ENCODE data around the gene ZNF804B. TPM values are rescaled to one million over a fixed set of nuclear protein-coding genes. Genes with fewer than 3 reads are reported as not detected.

ZNF804B gene
- total and polyA plus RNA-seq, 9 of the 15 experiments (the other 6 are each of a cell fraction or from before 2014, with no cell fraction given), result 0.04 to 0.22 (median 0.09) TPM; not detected in 6

DNA sequence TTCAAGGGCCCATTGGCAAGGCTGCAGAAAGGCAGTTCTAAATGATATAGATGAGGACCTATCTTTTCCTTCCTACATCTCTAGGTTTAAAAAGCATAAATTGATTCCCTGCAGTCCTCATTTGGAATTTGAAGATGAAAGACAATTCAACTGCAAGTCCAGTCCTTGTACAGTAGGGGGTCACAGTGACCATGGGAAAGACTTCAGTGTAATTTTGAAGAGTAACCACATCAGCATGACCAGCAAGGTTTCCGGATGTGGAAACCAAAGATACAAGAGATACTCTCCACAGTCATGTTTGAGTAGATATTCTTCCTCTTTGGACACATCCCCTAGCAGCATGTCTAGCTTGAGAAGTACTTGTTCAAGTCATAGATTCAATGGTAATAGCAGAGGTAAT is 575.3 kb downstream of the ZNF804B start (continued):
- TF ChIP-seq, protein P1, sequence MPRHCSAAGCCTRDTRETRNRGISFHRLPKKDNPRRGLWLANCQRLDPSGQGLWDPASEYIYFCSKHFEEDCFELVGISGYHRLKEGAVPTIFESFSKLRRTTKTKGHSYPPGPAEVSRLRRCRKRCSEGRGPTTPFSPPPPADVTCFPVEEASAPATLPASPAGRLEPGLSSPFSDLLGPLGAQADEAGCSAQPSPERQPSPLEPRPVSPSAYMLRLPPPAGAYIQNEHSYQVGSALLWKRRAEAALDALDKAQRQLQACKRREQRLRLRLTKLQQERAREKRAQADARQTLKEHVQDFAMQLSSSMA (CRISPR knock-in tag; IDR thresholded peaks at IDR 0.05), result no peak
- TF ChIP-seq NFE2L1 (tag; IDR thresholded peaks at IDR 0.05; ENCODE audit: borderline replicate concordance, low read depth) (no peak), FOS (IDR thresholded peaks at IDR 0.05; ENCODE audit: extremely low read depth, insufficient read length) (no peak), RNF2 (IDR thresholded peaks at IDR 0.05) (no peak), MEIS2 (IDR thresholded peaks at IDR 0.05; ENCODE audit: partially characterized antibody) (no peak), RFX7 (CRISPR knock-in tag; IDR thresholded peaks at IDR 0.05) (no peak), EP400 (IDR thresholded peaks at IDR 0.05) (no peak), ZNF224 (CRISPR knock-in tag; IDR thresholded peaks at IDR 0.05) (no peak)
- TF ChIP-seq, protein P2, sequence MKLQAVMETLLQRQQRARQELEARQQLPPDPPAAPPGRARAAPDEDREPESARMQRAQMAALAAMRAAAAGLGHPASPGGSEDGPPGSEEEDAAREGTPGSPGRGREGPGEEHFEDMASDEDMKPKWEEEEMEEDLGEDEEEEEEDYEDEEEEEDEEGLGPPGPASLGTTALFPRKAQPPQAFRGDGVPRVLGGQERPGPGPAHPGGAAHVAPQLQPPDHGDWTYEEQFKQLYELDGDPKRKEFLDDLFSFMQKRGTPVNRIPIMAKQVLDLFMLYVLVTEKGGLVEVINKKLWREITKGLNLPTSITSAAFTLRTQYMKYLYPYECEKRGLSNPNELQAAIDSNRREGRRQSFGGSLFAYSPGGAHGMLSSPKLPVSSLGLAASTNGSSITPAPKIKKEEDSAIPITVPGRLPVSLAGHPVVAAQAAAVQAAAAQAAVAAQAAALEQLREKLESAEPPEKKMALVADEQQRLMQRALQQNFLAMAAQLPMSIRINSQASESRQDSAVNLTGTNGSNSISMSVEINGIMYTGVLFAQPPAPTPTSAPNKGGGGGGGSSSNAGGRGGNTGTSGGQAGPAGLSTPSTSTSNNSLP (IDR thresholded peaks at IDR 0.05; ENCODE audit: borderline replicate concordance, low read depth, low read length), result no peak

DNA sequence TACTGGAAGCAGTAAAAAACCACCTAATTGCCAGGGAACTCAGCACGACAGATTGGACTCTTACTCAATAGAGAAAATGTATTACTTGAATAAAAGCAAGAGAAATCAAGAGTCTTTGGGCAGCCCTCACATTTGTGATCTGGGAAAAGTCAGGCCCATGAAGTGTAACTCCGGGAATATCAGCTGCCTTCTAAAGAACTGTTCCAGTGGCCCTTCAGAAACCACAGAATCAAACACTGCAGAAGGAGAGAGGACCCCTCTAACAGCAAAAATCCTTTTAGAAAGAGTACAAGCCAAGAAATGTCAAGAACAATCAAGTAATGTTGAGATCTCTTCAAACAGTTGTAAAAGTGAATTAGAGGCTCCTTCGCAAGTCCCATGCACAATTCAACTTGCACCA is 576.0 kb downstream of the ZNF804B start:
- H3K9ac ChIP-seq (ENCODE audit: insufficient read depth in 1 of 2, low read depth in 2 of 2, low read length in 2 of 2), result no peak overlapping the region
- H3K79me2 ChIP-seq (ENCODE audit: control insufficient read depth, insufficient read depth, low read length), result no peaks in the 10 kb centered on the region
- no peaks in the 10 kb centered on the region for H3K9me1 ChIP-seq (ENCODE audit: control insufficient read depth, insufficient read depth, low read length)
- intact Hi-C loops (cut with micrococcal nuclease), result no loop called here
- no peaks in the 10 kb centered on the region for H3K9me3 ChIP-seq (replicated peaks; ENCODE audit: control insufficient read depth, insufficient read depth, low read depth, low read length)
- no peaks in the 10 kb centered on the region for H4K20me1 ChIP-seq (replicated peaks; ENCODE audit: control insufficient read depth, insufficient read depth, low read length)
- BruUV-seq (replicated peaks), result no TSS peak
- ATAC-seq (no peak), DNase-seq (ENCODE audit: extremely low read depth in 1 of 4, low spot score in 3 of 4) (no peak), FAIRE-seq (no peak)
- no peaks in the 10 kb centered on the region for H3K4me1 ChIP-seq (replicated peaks in 1 of 2; ENCODE audit: control insufficient read depth in 2 of 2, insufficient read depth in 2 of 2, low read length in 2 of 2)
- ChIA-PET POLR2A (no interaction called here), CTCF (ENCODE audit: low intra/inter-chr PET ratio) (no interaction called here)
- H3K4me3 ChIP-seq, result no peak overlapping the region
- no peak overlapping the region for H3K4me2 ChIP-seq (ENCODE audit: insufficient read depth, low read length)
- in situ Hi-C loops (cut with MboI), result no loop called here
- 5% methylated on average over 3 of the region's 3 CpGs for WGBS (ENCODE audit: insufficient coverage, low coverage, missing lambda C conversion rate)
- no peak overlapping the region for H3K27ac ChIP-seq (ENCODE audit: extremely low read depth, low read depth, low read length)
- no peaks in the 10 kb centered on the region for H3K27me3 ChIP-seq (ENCODE audit: control insufficient read depth in 2 of 2, insufficient read depth in 2 of 2, low read length in 2 of 2)
- H2AFZ ChIP-seq (ENCODE audit: low read depth, low read length), result no peak overlapping the region
- H3K36me3 ChIP-seq (ENCODE audit: control insufficient read depth, insufficient read depth, low read length), result no peaks in the 10 kb centered on the region
- no peak for TF ChIP-seq CBFB (CRISPR knock-in tag; IDR thresholded peaks at IDR 0.05)
- TF ChIP-seq KHSRP (IDR thresholded peaks at IDR 0.05), result no peak
- TF ChIP-seq SMC3 (conservative IDR thresholded peaks at IDR 0.05; ENCODE audit: insufficient read depth, low read depth, low read length), result no peak
- TF ChIP-seq, protein P3, sequence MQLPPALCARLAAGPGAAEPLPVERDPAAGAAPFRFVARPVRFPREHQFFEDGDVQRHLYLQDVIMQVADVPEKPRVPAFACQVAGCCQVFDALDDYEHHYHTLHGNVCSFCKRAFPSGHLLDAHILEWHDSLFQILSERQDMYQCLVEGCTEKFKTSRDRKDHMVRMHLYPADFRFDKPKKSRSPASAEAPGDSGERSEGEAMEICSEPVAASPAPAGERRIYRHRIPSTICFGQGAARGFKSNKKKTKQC (CRISPR knock-in tag; IDR thresholded peaks at IDR 0.05), result no peak
- TF ChIP-seq, protein P4, sequence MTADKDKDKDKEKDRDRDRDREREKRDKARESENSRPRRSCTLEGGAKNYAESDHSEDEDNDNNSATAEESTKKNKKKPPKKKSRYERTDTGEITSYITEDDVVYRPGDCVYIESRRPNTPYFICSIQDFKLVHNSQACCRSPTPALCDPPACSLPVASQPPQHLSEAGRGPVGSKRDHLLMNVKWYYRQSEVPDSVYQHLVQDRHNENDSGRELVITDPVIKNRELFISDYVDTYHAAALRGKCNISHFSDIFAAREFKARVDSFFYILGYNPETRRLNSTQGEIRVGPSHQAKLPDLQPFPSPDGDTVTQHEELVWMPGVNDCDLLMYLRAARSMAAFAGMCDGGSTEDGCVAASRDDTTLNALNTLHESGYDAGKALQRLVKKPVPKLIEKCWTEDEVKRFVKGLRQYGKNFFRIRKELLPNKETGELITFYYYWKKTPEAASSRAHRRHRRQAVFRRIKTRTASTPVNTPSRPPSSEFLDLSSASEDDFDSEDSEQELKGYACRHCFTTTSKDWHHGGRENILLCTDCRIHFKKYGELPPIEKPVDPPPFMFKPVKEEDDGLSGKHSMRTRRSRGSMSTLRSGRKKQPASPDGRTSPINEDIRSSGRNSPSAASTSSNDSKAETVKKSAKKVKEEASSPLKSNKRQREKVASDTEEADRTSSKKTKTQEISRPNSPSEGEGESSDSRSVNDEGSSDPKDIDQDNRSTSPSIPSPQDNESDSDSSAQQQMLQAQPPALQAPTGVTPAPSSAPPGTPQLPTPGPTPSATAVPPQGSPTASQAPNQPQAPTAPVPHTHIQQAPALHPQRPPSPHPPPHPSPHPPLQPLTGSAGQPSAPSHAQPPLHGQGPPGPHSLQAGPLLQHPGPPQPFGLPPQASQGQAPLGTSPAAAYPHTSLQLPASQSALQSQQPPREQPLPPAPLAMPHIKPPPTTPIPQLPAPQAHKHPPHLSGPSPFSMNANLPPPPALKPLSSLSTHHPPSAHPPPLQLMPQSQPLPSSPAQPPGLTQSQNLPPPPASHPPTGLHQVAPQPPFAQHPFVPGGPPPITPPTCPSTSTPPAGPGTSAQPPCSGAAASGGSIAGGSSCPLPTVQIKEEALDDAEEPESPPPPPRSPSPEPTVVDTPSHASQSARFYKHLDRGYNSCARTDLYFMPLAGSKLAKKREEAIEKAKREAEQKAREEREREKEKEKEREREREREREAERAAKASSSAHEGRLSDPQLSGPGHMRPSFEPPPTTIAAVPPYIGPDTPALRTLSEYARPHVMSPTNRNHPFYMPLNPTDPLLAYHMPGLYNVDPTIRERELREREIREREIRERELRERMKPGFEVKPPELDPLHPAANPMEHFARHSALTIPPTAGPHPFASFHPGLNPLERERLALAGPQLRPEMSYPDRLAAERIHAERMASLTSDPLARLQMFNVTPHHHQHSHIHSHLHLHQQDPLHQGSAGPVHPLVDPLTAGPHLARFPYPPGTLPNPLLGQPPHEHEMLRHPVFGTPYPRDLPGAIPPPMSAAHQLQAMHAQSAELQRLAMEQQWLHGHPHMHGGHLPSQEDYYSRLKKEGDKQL (CRISPR knock-in tag; IDR thresholded peaks at IDR 0.05; ENCODE audit: borderline replicate concordance), result no peak
- no peak for TF ChIP-seq MCM5 (IDR thresholded peaks at IDR 0.05; ENCODE audit: low read depth)

Measured in K562 (cell line).